Uterus (tissue), 4 donors: ENCODE results near the gene PDLIM5. TPM values are rescaled to one million over a fixed set of nuclear protein-coding genes. Genes with fewer than 3 reads are reported as not detected.

Experiments used
- DNase-seq, 2 donors: peaks; one replicate each; pipeline ENCODE4 v3.0.0-alpha.2; 2019 to 2020
- H3K27ac ChIP-seq, 2 donors: fragments of 200-600 bp; sonication (generic); 1 replicate in 1 of 2; 2 replicates in 1 of 2; pipeline ENCODE4 v1.5.1; 2016 to 2018
- H3K27me3 ChIP-seq, 2 donors: fragments of 200-600 bp; sonication (generic); one replicate each; pipeline ENCODE4 v1.5.1; 2018 to 2019; ENCODE audit warnings: control low read depth in 1 of 2
- H3K36me3 ChIP-seq, 2 donors: fragments of 200-600 bp; sonication (generic); one replicate each; pipeline ENCODE4 v1.5.1; 2019; ENCODE audit warnings: control low read depth in 1 of 2
- H3K4me1 ChIP-seq, 2 donors: fragments of 200-600 bp; sonication (generic); one replicate each; pipeline ENCODE4 v1.5.1; 2018 to 2019; ENCODE audit warnings: control low read depth in 1 of 2
- H3K4me3 ChIP-seq, 2 donors: fragments of 200-600 bp; sonication (generic); 1 replicate in 1 of 2; 2 replicates in 1 of 2; pipeline ENCODE4 v1.5.1; 2018 to 2019; ENCODE audit warnings: mild to moderate bottlenecking in 1 of 2
- H3K9me3 ChIP-seq, 2 donors: fragments of 200-600 bp; sonication (generic); one replicate each; pipeline ENCODE4 v1.5.1; 2019; ENCODE audit warnings: control low read depth in 1 of 2
- POLR2A ChIP-seq, 2 donors: fragments of 450-650 bp; IDR thresholded peaks; one replicate each; pipeline ENCODE4 v1.6.1; 2016; ENCODE audit warnings: antibody characterized with exemption in 2 of 2, mild to moderate bottlenecking in 1 of 2, moderate library complexity in 1 of 2
- intact Hi-C: fragments of 100-400 bp; cut with DNase I; formaldehyde crosslinking; loops from one replicate; pipeline ENCODE4 v1.15.1; 2023; ENCODE audit warnings: low total_unique reads
- total RNA-seq, 4 donors: library from RNA; depleted of rRNA in 3 of 4; stranded (reverse); fragments of >200 nt in 3 of 4; gene quantifications; one replicate each; pipeline versions ENCODE4 v1.1.0 to v1.2.4, GENCODE V29; 2014 to 2023
- TF ChIP-seq, protein P1 (sequence below), 4 experiments: fragments of 200-600 bp in 2 of 4; fragments of 450-650 bp in 2 of 4; sonication (generic) in 2 of 4; IDR thresholded peaks; one replicate each; pipeline ENCODE4 v1.5.1; 2016 to 2019; ENCODE audit warnings: antibody characterized with exemption in 4 of 4, mild to moderate bottlenecking in 2 of 4, moderate library complexity in 1 of 4
- donor health status: DM: yes; HTN: yes; CAD: no.

The PDLIM5 gene
- total RNA-seq, 4 donors from 2014 or later = 90.8 to 571 (median 351) TPM

DNA sequence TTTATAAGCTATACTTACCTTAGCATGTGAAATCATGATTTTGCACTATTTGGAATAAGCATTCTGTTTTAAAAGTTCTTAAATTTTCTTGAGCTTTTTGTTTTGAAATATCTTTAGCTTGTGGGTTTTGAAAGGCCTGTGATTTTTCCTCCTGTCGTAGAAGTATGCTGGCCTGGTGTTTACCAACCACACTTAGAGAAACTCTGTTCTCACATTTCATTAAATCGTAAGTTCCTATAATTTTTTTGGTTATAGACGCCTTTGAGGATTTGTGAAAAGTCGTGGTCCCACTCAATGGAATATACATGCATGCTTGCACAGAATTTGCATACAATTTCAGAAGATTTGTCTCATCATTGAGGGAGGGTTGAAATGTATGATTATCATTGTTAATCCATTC lies 63.6 kb downstream of the PDLIM5 start:
- Histone ChIP-seq H3K9me3 (no peaks in the 10 kb centered on the region), H3K4me1 (peaks cover 4 to 24% of the 10 kb centered on the region in 2 donors), H3K36me3 (no peaks in the 10 kb centered on the region), H3K27me3 (no peaks in the 10 kb centered on the region), H3K27ac (peak overlapping the region; percentile 88 to 99), H3K4me3 (no peak overlapping the region)
- intact Hi-C loops = no loop called here
- TF ChIP-seq POLR2A (IDR thresholded peaks at IDR 0.05) = no peak
- TF ChIP-seq, protein P1, sequence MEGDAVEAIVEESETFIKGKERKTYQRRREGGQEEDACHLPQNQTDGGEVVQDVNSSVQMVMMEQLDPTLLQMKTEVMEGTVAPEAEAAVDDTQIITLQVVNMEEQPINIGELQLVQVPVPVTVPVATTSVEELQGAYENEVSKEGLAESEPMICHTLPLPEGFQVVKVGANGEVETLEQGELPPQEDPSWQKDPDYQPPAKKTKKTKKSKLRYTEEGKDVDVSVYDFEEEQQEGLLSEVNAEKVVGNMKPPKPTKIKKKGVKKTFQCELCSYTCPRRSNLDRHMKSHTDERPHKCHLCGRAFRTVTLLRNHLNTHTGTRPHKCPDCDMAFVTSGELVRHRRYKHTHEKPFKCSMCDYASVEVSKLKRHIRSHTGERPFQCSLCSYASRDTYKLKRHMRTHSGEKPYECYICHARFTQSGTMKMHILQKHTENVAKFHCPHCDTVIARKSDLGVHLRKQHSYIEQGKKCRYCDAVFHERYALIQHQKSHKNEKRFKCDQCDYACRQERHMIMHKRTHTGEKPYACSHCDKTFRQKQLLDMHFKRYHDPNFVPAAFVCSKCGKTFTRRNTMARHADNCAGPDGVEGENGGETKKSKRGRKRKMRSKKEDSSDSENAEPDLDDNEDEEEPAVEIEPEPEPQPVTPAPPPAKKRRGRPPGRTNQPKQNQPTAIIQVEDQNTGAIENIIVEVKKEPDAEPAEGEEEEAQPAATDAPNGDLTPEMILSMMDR (IDR thresholded peaks at IDR 0.05) = no peak
- DNase-seq = no peak

DNA sequence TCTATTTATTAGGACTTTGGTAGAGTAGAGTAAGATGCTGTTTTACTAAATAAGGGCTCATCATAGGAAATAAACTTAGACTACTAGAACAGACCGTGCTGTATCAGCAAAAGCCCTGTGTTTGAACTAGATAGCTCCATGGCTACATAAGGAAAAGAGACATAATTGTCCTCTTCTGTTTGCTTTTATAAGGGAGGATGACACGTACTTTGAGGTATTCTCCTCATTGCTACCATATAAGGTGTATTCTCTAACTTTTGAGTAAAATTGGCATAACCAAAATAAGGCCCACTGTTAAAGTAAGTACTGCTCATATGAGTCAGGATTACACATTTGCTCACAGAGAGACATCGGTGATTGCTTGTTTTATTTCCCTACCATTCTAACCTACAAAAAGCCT lies 64.3 kb downstream of the PDLIM5 start:
- DNase-seq = no peak
- Histone ChIP-seq H3K4me1 (peaks cover 4 to 26% of the 10 kb centered on the region in 2 donors), H3K27ac (peak overlapping the region; percentile 88 to 99), H3K4me3 (no peak overlapping the region), H3K36me3 (no peaks in the 10 kb centered on the region), H3K27me3 (no peaks in the 10 kb centered on the region), H3K9me3 (no peaks in the 10 kb centered on the region)
- TF ChIP-seq, protein P1 (IDR thresholded peaks at IDR 0.05) = no peak
- no peak for TF ChIP-seq POLR2A (IDR thresholded peaks at IDR 0.05)
- intact Hi-C loops = no loop called here

DNA sequence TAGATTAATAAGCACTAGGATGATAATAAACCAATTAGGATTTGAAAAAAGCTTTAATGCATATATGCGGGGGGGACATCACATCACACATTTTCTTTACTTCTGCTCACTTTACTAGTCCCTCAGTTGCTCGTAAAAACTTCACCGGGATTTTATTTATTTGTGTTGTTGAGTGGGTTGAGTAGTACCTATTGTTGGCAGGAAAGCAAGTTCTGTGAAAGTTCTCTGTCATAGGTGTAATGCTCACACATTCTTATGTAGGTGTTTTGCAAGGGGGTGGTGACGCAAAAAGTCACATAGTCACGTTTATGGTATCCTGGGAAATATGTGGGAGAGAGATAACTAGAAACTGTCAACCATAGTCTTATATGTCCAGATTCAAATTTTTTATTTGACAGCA lies 65.3 kb downstream of the PDLIM5 start:
- Histone ChIP-seq H3K27me3 (no peaks in the 10 kb centered on the region), H3K27ac (peak overlapping the region; percentile 88 to 99), H3K4me1 (peaks cover 4 to 28% of the 10 kb centered on the region in 2 donors), H3K9me3 (no peaks in the 10 kb centered on the region), H3K36me3 (no peaks in the 10 kb centered on the region), H3K4me3 (no peak overlapping the region)
- peak in 1 of 2 donors; percentile 65 for DNase-seq
- TF ChIP-seq, protein P1 (IDR thresholded peaks at IDR 0.05) = no peak
- intact Hi-C loops = no loop called here

DNA sequence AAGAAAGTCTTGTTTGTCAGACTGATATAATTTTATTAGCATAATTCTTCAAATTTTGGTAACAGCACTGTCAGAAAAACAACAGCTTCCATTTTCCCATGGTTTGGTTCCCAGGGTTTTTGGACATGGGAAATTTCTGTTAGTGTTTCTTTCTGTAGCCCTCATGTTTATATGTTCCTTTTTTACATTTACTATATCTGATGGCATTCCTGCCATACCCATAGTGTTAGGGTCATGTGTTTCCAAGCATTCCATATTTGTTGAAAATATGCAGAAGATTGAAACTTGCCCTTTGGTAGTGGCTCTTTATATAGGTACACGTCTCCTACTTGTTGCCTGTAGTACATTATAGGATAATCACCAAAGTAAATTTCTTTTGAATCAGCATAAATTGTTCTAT lies 65.8 kb downstream of the PDLIM5 start:
- Histone ChIP-seq H3K27ac (peak overlapping the region; percentile 88 to 99), H3K36me3 (no peaks in the 10 kb centered on the region), H3K27me3 (no peaks in the 10 kb centered on the region), H3K4me1 (peaks cover 8 to 29% of the 10 kb centered on the region in 2 donors), H3K4me3 (no peak overlapping the region), H3K9me3 (no peaks in the 10 kb centered on the region)
- intact Hi-C loops = no loop called here
- DNase-seq = no peak
- TF ChIP-seq, protein P1 (IDR thresholded peaks at IDR 0.05) = no peak
- no peak for TF ChIP-seq POLR2A (IDR thresholded peaks at IDR 0.05)

DNA sequence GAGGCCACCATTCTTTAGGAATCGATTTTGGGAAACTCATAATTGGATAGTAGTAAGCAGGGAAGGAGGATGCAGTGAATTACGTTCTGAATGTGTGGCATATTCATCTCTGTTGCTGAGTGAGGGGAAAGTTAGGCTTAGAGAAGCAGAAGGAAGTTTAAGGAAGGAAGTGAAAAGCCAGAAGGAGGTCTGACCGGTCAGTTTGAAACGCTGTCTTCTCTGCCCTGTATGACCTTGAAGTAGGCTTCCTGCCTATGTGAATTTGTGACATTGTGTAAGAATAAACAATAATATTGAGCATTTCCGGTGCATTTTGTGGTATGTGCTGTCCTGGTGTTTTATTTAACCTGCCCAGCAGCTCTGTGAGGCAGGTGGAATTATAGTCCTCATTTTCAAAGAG lies 67.3 kb downstream of the PDLIM5 start:
- H3K9me3 ChIP-seq = no peaks in the 10 kb centered on the region
- TF ChIP-seq, protein P1 (IDR thresholded peaks at IDR 0.05) = no peak
- no peak for TF ChIP-seq POLR2A (IDR thresholded peaks at IDR 0.05)
- H3K27ac ChIP-seq = peak overlapping the region; percentile 88 to 99

More for the DNA sequence above, 67.3 kb downstream of the PDLIM5 start:
- no peak overlapping the region for H3K4me3 ChIP-seq
- H3K36me3 ChIP-seq = no peaks in the 10 kb centered on the region
- H3K27me3 ChIP-seq = no peaks in the 10 kb centered on the region
- no peak for DNase-seq
- peaks cover 15 to 40% of the 10 kb centered on the region in 2 donors for H3K4me1 ChIP-seq
- intact Hi-C loops = no loop called here
